ENCODE data around the gene AHRR. TPM values are rescaled to one million over a fixed set of nuclear protein-coding genes. Genes with fewer than 3 reads are reported as not detected.
"Not testable (repeated sequence)": the region's sequence is repeated elsewhere in the genome, so short reads cannot be mapped to it uniquely, and the experiment has no call there.

The AHRR gene
- total and polyA plus RNA-seq, 10 of the 15 experiments (the other 5 are each of a cell fraction or from before 2014, with no cell fraction given), result 0.90 to 35.2 (median 19.2) TPM

DNA sequence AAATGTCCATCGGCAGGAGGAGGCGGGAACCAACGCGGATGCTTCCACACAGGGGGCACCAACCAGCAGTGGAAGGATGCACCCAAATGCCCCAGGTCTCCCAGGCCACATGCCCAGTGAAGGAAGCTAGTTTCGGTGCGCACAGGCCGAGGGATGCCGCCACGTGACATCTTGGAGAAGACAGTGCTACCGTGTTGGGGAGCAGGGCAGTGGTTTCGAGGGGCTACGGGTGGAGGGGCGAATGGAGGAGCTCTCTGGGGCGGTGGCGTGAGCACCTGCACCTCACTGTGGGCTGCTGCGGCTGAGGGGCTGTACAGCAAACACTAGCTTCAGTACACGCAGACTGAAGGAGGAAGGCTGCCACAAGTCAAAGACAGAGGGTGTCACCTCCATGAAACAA is 26.7 kb upstream of the AHRR start:
- BruUV-seq (replicated peaks); intact Hi-C loops (cut with micrococcal nuclease; ENCODE audit: unreplicated experiment); FAIRE-seq; H3K4me2 ChIP-seq (ENCODE audit: control insufficient read depth, insufficient read depth); H3K4me3 ChIP-seq; in situ Hi-C loops (cut with MboI); CTCF ChIA-PET; DNase-seq (ENCODE audit: low read depth, low spot score); H3K27me3 ChIP-seq (replicated peaks in 1 of 2; ENCODE audit: control insufficient read depth in 2 of 2, insufficient read depth in 2 of 2, low read length in 1 of 2); H3K36me3 ChIP-seq (ENCODE audit: control insufficient read depth in 2 of 2, insufficient read depth in 2 of 2, low read length in 1 of 2); ATAC-seq; H3K27ac ChIP-seq (ENCODE audit: control insufficient read depth, insufficient read depth); RAD21 ChIA-PET (ENCODE audit: unreplicated experiment); H4K20me1 ChIP-seq (ENCODE audit: control insufficient read depth, insufficient read depth); H3K79me2 ChIP-seq (ENCODE audit: control insufficient read depth, insufficient read depth, low read length); H2AFZ ChIP-seq (ENCODE audit: control insufficient read depth, low read depth, low read length); SMC1A ChIA-PET (ENCODE audit: uncharacterized antibody, unreplicated experiment); H3K9me3 ChIP-seq (replicated peaks; ENCODE audit: control insufficient read depth, insufficient read depth, low read length); H3K9ac ChIP-seq (ENCODE audit: control insufficient read depth, insufficient read depth, low read length); H3K4me1 ChIP-seq (ENCODE audit: control insufficient read depth, insufficient read depth, low read length); POLR2A ChIA-PET: not testable (repeated sequence)
- 96% methylated on average over 16 of the region's 17 CpGs for WGBS (ENCODE audit: insufficient coverage, insufficient replicate concordance, low lambda C conversion rate, missing lambda C conversion rate)

DNA sequence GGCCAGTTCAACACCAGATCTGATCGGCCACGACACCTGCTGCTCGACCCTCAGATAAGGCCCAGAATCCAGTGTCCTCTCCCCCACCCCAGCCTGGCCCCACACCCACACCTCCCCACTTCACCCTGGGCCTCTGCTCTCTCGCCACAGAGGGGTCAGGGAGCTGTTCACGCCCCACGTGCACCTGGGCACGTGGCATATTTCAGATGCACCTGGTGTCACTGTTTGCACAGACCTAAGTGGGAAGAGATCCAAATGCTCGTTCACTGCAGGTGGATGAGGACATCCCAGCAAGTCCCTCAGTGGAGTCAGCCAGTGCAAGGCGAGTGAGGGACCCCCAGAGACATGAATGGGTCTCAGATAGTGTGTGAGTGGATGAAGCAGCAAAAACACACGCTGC is 25.3 kb upstream of the AHRR start:
- RAD21 ChIA-PET (ENCODE audit: unreplicated experiment); H3K4me2 ChIP-seq (ENCODE audit: control insufficient read depth, insufficient read depth); H3K36me3 ChIP-seq (ENCODE audit: control insufficient read depth in 2 of 2, insufficient read depth in 2 of 2, low read length in 1 of 2); ATAC-seq; H2AFZ ChIP-seq (ENCODE audit: control insufficient read depth, low read depth, low read length); POLR2A ChIA-PET; H3K4me1 ChIP-seq (ENCODE audit: control insufficient read depth, insufficient read depth, low read length); H3K79me2 ChIP-seq (ENCODE audit: control insufficient read depth, insufficient read depth, low read length); H3K9me3 ChIP-seq (replicated peaks; ENCODE audit: control insufficient read depth, insufficient read depth, low read length); BruUV-seq (replicated peaks); H3K27me3 ChIP-seq (replicated peaks in 1 of 2; ENCODE audit: control insufficient read depth in 2 of 2, insufficient read depth in 2 of 2, low read length in 1 of 2); in situ Hi-C loops (cut with MboI); intact Hi-C loops (cut with micrococcal nuclease; ENCODE audit: unreplicated experiment); DNase-seq (ENCODE audit: low read depth, low spot score); H4K20me1 ChIP-seq (ENCODE audit: control insufficient read depth, insufficient read depth); H3K9ac ChIP-seq (ENCODE audit: control insufficient read depth, insufficient read depth, low read length); H3K27ac ChIP-seq (ENCODE audit: control insufficient read depth, insufficient read depth); H3K4me3 ChIP-seq; FAIRE-seq; CTCF ChIA-PET; SMC1A ChIA-PET (ENCODE audit: uncharacterized antibody, unreplicated experiment): not testable (repeated sequence)
- 93% methylated on average over 9 of the region's 10 CpGs for WGBS (ENCODE audit: insufficient coverage, insufficient replicate concordance, low lambda C conversion rate, missing lambda C conversion rate)

DNA sequence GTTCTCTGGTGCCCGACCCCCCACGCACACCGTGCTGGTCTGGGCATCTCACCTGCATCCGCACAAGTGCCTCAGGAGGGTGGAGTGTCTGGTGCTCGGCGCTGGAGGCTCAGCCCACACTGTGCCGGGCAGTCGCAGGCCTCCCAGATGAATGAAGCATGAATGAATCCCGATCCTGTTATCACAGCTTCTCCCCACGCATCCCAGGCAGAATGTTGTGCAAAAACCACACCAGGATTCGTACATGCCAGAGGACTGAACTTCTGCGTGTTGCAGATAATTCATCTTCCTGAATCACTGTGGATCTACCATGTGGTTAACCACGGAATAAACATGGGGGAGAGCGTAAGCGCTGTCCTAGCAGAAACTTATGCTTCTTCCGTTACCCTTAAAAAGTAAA is 24.6 kb upstream of the AHRR start:
- H3K79me2 ChIP-seq (ENCODE audit: control insufficient read depth, insufficient read depth, low read length); intact Hi-C loops (cut with micrococcal nuclease; ENCODE audit: unreplicated experiment); H3K36me3 ChIP-seq (ENCODE audit: control insufficient read depth in 2 of 2, insufficient read depth in 2 of 2, low read length in 1 of 2); H3K27ac ChIP-seq (ENCODE audit: control insufficient read depth, insufficient read depth); DNase-seq (ENCODE audit: low read depth, low spot score); in situ Hi-C loops (cut with MboI); H3K27me3 ChIP-seq (replicated peaks in 1 of 2; ENCODE audit: control insufficient read depth in 2 of 2, insufficient read depth in 2 of 2, low read length in 1 of 2); H3K4me2 ChIP-seq (ENCODE audit: control insufficient read depth, insufficient read depth); RAD21 ChIA-PET (ENCODE audit: unreplicated experiment); H2AFZ ChIP-seq (ENCODE audit: control insufficient read depth, low read depth, low read length); CTCF ChIA-PET; H3K4me3 ChIP-seq; POLR2A ChIA-PET; BruUV-seq (replicated peaks); SMC1A ChIA-PET (ENCODE audit: uncharacterized antibody, unreplicated experiment); H4K20me1 ChIP-seq (ENCODE audit: control insufficient read depth, insufficient read depth); H3K9me3 ChIP-seq (replicated peaks; ENCODE audit: control insufficient read depth, insufficient read depth, low read length); H3K4me1 ChIP-seq (ENCODE audit: control insufficient read depth, insufficient read depth, low read length); ATAC-seq; H3K9ac ChIP-seq (ENCODE audit: control insufficient read depth, insufficient read depth, low read length): not testable (repeated sequence)
- peak; percentile 38 for FAIRE-seq
- WGBS (ENCODE audit: insufficient coverage, insufficient replicate concordance, low lambda C conversion rate, missing lambda C conversion rate), result 95% methylated on average over 16 of the region's 16 CpGs

DNA sequence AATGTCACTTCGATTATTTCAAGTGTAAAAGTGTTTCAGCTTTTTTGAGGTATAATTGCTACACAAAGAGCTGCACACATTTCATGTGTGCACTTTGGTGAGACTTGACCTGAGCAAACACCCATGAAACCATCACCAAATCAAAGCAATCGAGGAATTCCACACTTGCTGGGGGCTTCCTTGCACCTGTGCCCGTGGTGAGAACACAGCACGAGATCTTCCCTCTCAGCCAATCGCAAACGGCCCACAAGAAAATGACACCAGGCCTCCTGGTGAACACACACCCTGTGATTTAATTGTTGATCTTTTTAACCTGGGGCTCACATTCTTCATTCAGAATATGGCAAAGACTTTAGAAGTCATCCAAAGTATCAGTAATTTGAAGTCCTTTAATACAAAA is 24.1 kb upstream of the AHRR start:
- H3K9ac ChIP-seq (ENCODE audit: control insufficient read depth, insufficient read depth, low read length); ATAC-seq; intact Hi-C loops (cut with micrococcal nuclease; ENCODE audit: unreplicated experiment); in situ Hi-C loops (cut with MboI); BruUV-seq (replicated peaks); H3K9me3 ChIP-seq (replicated peaks; ENCODE audit: control insufficient read depth, insufficient read depth, low read length); DNase-seq (ENCODE audit: low read depth, low spot score); H3K36me3 ChIP-seq (ENCODE audit: control insufficient read depth in 2 of 2, insufficient read depth in 2 of 2, low read length in 1 of 2); H3K4me1 ChIP-seq (ENCODE audit: control insufficient read depth, insufficient read depth, low read length); H3K4me2 ChIP-seq (ENCODE audit: control insufficient read depth, insufficient read depth); H4K20me1 ChIP-seq (ENCODE audit: control insufficient read depth, insufficient read depth); H3K4me3 ChIP-seq; H3K79me2 ChIP-seq (ENCODE audit: control insufficient read depth, insufficient read depth, low read length); H3K27ac ChIP-seq (ENCODE audit: control insufficient read depth, insufficient read depth); CTCF ChIA-PET; SMC1A ChIA-PET (ENCODE audit: uncharacterized antibody, unreplicated experiment); FAIRE-seq; RAD21 ChIA-PET (ENCODE audit: unreplicated experiment); H3K27me3 ChIP-seq (replicated peaks in 1 of 2; ENCODE audit: control insufficient read depth in 2 of 2, insufficient read depth in 2 of 2, low read length in 1 of 2); POLR2A ChIA-PET; H2AFZ ChIP-seq (ENCODE audit: control insufficient read depth, low read depth, low read length): not testable (repeated sequence)
- 73% methylated on average over 6 of the region's 6 CpGs for WGBS (ENCODE audit: insufficient coverage, insufficient replicate concordance, low lambda C conversion rate, missing lambda C conversion rate)

Data from GM12878 (cell line).